Astrocyte of the cerebellum (primary cell): ENCODE measurements around the gene PPM1N.
A peak's percentile ranks its signal among the peaks of the same experiment; 100 is the strongest.

Experiments used
- DNase-seq: peaks from one replicate; pipeline ENCODE4 v3.0.0-alpha.2; 2011; ENCODE audit warnings: low read depth
- H3K4me3 ChIP-seq: 2 replicates; pipeline ENCODE4 v1.5.1; 2011; ENCODE audit warnings: mild to moderate bottlenecking, low read depth, low read length, moderate library complexity
- in situ Hi-C: cut with HindIII; loops from 2 replicates; pipeline ENCODE4 v1.10.0; 2017; ENCODE audit warnings: low sequenced_read_pairs
- TF ChIP-seq, protein P1 (sequence below): IDR thresholded peaks from 2 replicates; pipeline ENCODE4 v1.5.1; 2012; ENCODE audit warnings: low read length, low read depth, moderate library complexity, mild to moderate bottlenecking; ENCODE audit errors: missing control alignments

PPM1N gene

DNA sequence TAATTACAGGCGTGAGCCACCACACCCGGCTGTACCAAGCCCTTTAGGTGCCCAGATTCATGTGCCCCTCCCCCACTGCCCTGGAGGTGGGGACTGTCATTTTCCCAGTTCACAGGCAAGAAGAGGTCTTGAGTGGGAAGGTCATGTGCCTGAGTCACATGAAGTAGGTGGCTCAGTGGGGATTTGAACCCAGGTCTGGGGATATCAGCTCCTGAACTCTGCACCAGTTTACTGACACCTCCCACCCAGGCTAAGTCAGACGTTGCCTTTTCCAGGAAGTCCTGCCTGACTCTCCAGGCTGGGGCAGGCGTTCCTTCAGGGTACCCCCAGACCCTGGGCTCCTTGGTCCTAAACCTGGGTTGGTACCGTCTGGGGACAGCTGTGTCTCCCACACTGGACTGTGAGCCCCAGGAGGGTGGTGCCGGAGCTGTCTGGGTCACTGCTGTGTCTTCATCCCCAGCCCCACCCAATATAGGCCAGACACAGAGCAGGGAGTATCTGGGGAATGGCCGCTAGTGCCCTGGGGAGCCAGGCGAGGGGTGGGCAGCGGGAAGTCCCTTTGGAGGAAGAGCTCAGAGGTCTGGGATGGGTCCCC is 17.7 kb downstream of the PPM1N start:
- no peak overlapping the region for H3K4me3 ChIP-seq
- in situ Hi-C loops: no loop called here
- DNase-seq: no peak
- TF ChIP-seq, protein P1, sequence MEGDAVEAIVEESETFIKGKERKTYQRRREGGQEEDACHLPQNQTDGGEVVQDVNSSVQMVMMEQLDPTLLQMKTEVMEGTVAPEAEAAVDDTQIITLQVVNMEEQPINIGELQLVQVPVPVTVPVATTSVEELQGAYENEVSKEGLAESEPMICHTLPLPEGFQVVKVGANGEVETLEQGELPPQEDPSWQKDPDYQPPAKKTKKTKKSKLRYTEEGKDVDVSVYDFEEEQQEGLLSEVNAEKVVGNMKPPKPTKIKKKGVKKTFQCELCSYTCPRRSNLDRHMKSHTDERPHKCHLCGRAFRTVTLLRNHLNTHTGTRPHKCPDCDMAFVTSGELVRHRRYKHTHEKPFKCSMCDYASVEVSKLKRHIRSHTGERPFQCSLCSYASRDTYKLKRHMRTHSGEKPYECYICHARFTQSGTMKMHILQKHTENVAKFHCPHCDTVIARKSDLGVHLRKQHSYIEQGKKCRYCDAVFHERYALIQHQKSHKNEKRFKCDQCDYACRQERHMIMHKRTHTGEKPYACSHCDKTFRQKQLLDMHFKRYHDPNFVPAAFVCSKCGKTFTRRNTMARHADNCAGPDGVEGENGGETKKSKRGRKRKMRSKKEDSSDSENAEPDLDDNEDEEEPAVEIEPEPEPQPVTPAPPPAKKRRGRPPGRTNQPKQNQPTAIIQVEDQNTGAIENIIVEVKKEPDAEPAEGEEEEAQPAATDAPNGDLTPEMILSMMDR: no peak

- H3K4me3 ChIP-seq: no peak overlapping the region
- DNase-seq: no peak
- in situ Hi-C loops: no loop called here
- TF ChIP-seq, protein P1: no peak
Observed at GRCh38 chr19:45517238-45517637, 19.0 kb downstream of the PPM1N start.

GRCh38 chr19:45517641-45518468 is 19.6 kb downstream of the PPM1N start:
- in situ Hi-C loops: no loop called here
- no peak for DNase-seq
- H3K4me3 ChIP-seq: no peak overlapping the region
- TF ChIP-seq, protein P1: no peak

DNA sequence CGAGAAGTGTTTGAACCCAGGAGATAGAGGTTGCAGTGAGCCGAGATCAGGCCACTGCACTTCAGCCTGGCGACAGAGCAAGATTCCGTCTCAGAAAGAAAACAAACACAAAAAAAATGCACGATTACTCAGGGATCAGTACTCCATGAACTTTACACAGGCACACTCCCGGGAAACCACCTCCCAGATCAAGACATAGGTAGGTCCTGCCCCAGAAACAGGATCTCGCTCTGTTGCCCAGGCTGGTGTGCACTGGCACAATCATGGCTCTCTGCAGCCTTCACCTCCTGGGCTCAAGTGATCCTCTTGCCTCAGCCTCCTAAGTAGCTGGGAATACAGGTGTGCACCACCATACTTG is 20.2 kb downstream of the PPM1N start:
- in situ Hi-C loops: no loop called here
- TF ChIP-seq, protein P1: no peak
- no peak for DNase-seq
- no peak overlapping the region for H3K4me3 ChIP-seq

DNA sequence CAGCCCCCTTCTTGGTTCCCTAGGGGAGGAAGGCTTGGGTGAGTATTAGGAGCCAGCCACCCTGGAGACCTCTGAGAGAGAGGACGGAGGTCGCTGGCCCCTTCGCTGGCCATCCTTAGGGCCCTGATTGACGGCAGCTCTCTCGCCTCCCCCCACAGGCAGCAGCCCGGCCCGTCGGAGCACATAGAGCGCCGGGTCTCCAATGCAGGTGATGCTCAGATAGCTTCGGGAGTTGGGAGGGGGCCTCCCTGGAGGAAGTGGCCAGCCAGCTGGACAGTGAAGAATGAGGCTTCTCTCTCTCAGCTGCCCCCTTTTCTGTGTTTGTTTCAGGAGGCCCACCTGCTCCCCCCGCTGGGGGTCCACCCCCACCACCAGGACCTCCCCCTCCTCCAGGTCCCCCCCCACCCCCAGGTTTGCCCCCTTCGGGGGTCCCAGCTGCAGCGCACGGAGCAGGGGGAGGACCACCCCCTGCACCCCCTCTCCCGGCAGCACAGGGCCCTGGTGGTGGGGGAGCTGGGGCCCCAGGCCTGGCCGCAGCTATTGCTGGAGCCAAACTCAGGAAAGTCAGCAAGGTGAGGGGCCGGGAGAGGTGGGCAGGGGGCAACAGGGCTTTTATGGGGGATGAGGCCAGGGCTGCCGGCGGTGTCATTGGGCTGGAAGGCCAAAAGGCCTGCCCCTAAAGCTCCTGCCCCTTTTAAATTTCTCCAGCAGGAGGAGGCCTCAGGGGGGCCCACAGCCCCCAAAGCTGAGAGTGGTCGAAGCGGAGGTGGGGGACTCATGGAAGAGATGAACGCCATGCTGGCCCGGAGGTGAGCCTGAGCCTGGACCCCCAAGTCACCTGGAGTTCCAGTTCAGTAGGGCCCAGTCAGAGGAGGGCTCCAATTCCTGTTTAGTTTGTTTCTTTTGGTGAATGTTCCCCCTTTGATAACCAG is 24.0 kb downstream of the PPM1N start:
- no peak for DNase-seq
- TF ChIP-seq, protein P1: no peak
- in situ Hi-C loops: no loop called here
- no peak overlapping the region for H3K4me3 ChIP-seq

- in situ Hi-C loops: no loop called here
- peak; percentile 74 for DNase-seq
- H3K4me3 ChIP-seq: no peak overlapping the region
- TF ChIP-seq, protein P1: peak; percentile 88
Observed at GRCh38 chr19:45523642-45524256, 25.5 kb downstream of the PPM1N start.
